B cell (primary cell): Measurements from ENCODE around the gene TCERG1L. TPM values are rescaled to one million over a fixed set of nuclear protein-coding genes. Genes with fewer than 3 reads are reported as not detected.

Experiments
- ATAC-seq: fragments of 200-7000 bp; cut with Tn5 transposase; one replicate; pipeline ENCODE4 v1.10.0; 2021; ENCODE audit warnings: low read depth, mild to moderate bottlenecking, moderate number of reproducible peaks, moderate library complexity
- CTCF ChIA-PET: fragments of 350-600 bp; sonication (Branson Sonifier 250); formaldehyde crosslinking; loops from one replicate; lab custom pipeline; 2021; ENCODE audit warnings: antibody characterized with exemption, inconsistent platforms; lab: Charles Lee
- POLR2A ChIA-PET: fragments of 350-600 bp; sonication (Branson Sonifier 250); formaldehyde crosslinking; loops from one replicate; lab custom pipeline; 2021; ENCODE audit warnings: antibody characterized with exemption; lab: Charles Lee
- DNase-seq: peaks from one replicate; pipeline ENCODE4 v3.0.0; 2013
- H2AFZ ChIP-seq: 2 replicates; pipeline ENCODE4 v1.6.1; 2012; ENCODE audit warnings: mild to moderate bottlenecking, low read depth, low read length; ENCODE audit not compliant: insufficient read depth, poor library complexity, severe bottlenecking
- H3K27ac ChIP-seq, 2 donors: 1 replicate in 1 of 2; 2 replicates in 1 of 2; pipeline ENCODE4 v1.5.1; 2012 to 2013; ENCODE audit warnings: low read length in 2 of 2, mild to moderate bottlenecking in 2 of 2, moderate library complexity in 1 of 2
- H3K27me3 ChIP-seq, 4 experiments: fragments of 200-600 bp in 1 of 4; sonication (generic) in 1 of 4; replicated peaks in 1 of 4; 1 replicate in 2 of 4; 2 replicates in 2 of 4; pipeline versions ENCODE4 v1.6.1 to v1.7.0; 2013 to 2016; ENCODE audit warnings: low read length in 3 of 4, mild to moderate bottlenecking in 2 of 4, mixed read lengths in 1 of 4, moderate library complexity in 1 of 4; ENCODE audit not compliant: insufficient read depth in 4 of 4, control insufficient read depth in 3 of 4; ENCODE audit errors: control extremely low read depth in 1 of 4
- H3K36me3 ChIP-seq, 2 experiments: replicated peaks in 1 of 2; 1 replicate in 1 of 2; 2 replicates in 1 of 2; pipeline versions ENCODE4 v1.6.1 to v1.7.1; 2013; ENCODE audit warnings: low read length in 1 of 2; ENCODE audit not compliant: insufficient read depth in 2 of 2, control insufficient read depth in 1 of 2; ENCODE audit errors: control extremely low read depth in 1 of 2, extremely low read depth in 1 of 2
- H3K4me1 ChIP-seq, 2 donors: fragments of 200-600 bp in 1 of 2; sonication (generic) in 1 of 2; 1 replicate in 1 of 2; 2 replicates in 1 of 2; pipeline versions ENCODE4 v1.5.1 to v1.6.1; 2013 to 2017; ENCODE audit warnings: low read length in 2 of 2; ENCODE audit not compliant: control insufficient read depth in 2 of 2, insufficient read depth in 2 of 2
- H3K4me2 ChIP-seq: replicated peaks from 2 replicates; pipeline ENCODE3; 2012; ENCODE audit warnings: mild to moderate bottlenecking, low read depth, low read length; ENCODE audit not compliant: poor library complexity, severe bottlenecking
- H3K4me3 ChIP-seq, 5 experiments: fragments of 200-600 bp in 1 of 5; sonication (generic) in 1 of 5; 1 replicate in 3 of 5; 2 replicates in 2 of 5; pipeline versions ENCODE4 v1.5.1 to v1.7.0; 2011 to 2016; ENCODE audit warnings: low read length in 4 of 5, mild to moderate bottlenecking in 4 of 5, low read depth in 2 of 5, control low read depth in 1 of 5, moderate library complexity in 1 of 5; ENCODE audit not compliant: insufficient read depth in 1 of 5; ENCODE audit errors: control extremely low read depth in 1 of 5, extremely low read depth in 1 of 5
- H3K79me2 ChIP-seq: fragments of 200-600 bp; sonication (generic); one replicate; pipeline ENCODE4 v1.6.0; 2016; ENCODE audit warnings: low read length; ENCODE audit not compliant: control insufficient read depth, insufficient read depth
- H3K9ac ChIP-seq: fragments of 200-600 bp; sonication (generic); 2 replicates; pipeline ENCODE4 v1.6.1; 2017; ENCODE audit warnings: mild to moderate bottlenecking, low read length, moderate library complexity
- H3K9me3 ChIP-seq, 3 donors: one replicate each; pipeline versions ENCODE4 v1.6.1 to v1.7.1; 2013; ENCODE audit warnings: low read length in 2 of 3; ENCODE audit not compliant: control insufficient read depth in 2 of 3, insufficient read depth in 1 of 3; ENCODE audit errors: control extremely low read depth in 1 of 3
- H4K20me1 ChIP-seq: 2 replicates; pipeline ENCODE4 v1.6.0; 2012; ENCODE audit warnings: mild to moderate bottlenecking, low read length; ENCODE audit not compliant: insufficient read depth, control insufficient read depth, poor library complexity, severe bottlenecking
- H3K27ac Mint-ChIP-seq: one replicate; pipeline ENCODE4 v1.8.0; 2021; ENCODE audit warnings: mixed read lengths
- H3K27me3 Mint-ChIP-seq: one replicate; pipeline ENCODE4 v1.8.0; 2021; ENCODE audit warnings: mixed read lengths
- H3K4me1 Mint-ChIP-seq: one replicate; pipeline ENCODE4 v1.8.0; 2021; ENCODE audit warnings: mixed read lengths
- H3K4me3 Mint-ChIP-seq: one replicate; pipeline ENCODE4 v1.8.0; 2021; ENCODE audit warnings: mixed read lengths
- H3K9me3 Mint-ChIP-seq: one replicate; pipeline ENCODE4 v1.8.0; 2022; ENCODE audit warnings: mixed read lengths; ENCODE audit not compliant: insufficient read depth
- CTCF ChIP-seq: fragments of 200-600 bp; IDR thresholded peaks from one replicate; pipeline ENCODE4 v1.8.0; 2022; ENCODE audit warnings: antibody characterized with exemption, mild to moderate bottlenecking
- EZH2 ChIP-seq: IDR thresholded peaks from 2 replicates; pipeline ENCODE4 v1.6.1; 2012; ENCODE audit warnings: borderline replicate concordance, low read depth, mild to moderate bottlenecking, moderate library complexity, low read length; ENCODE audit not compliant: insufficient read depth, poor library complexity, severe bottlenecking
- WGBS: methylation state at CpG from one replicate; pipeline ENCODE4 v1.1.5; 2013; ENCODE audit warnings: missing lambda C conversion rate; ENCODE audit not compliant: insufficient coverage; 5-methylcytosine and 5-hydroxymethylcytosine counted together
- intact Hi-C: fragments of 100-400 bp; cut with micrococcal nuclease; formaldehyde crosslinking; loops from one replicate; pipeline ENCODE4 v1.10.0; 2022
- polyA plus RNA-seq: library from polyadenylated mRNA; depleted of rRNA; stranded (reverse); fragments of >200 nt; gene quantifications from 2 replicates; pipeline ENCODE4 v1.2.3, GENCODE V29; 2012
- total RNA-seq, 2 donors: library from RNA; stranded (reverse); fragments of 120-200 nt in 1 of 2; gene quantifications; 1 replicate in 1 of 2; 2 replicates in 1 of 2; pipeline versions ENCODE4 v1.2.3 to v1.2.4, GENCODE V29; 2013 to 2022

TCERG1L gene
- total and polyA plus RNA-seq, 2 donors (not counting 1 experiment from before 2014, with no cell fraction given) = 0.10 TPM; not detected in 1

- no peak for ATAC-seq
- CTCF ChIA-PET = no interaction called here
- WGBS = 77% methylated on average over 5 of the region's 5 CpGs
These were observed 36.6 kb downstream of the TCERG1L start for GRCh38 chr10:131274883-131275282.

More at GRCh38 chr10:131274883-131275282, 36.6 kb downstream of the TCERG1L start:
- no peak overlapping the region for H2AFZ ChIP-seq
- intact Hi-C loops = no loop called here
- H3K27ac ChIP-seq = no peak overlapping the region
- TF ChIP-seq CTCF (no peak), EZH2 (no peak)
- no peaks in the 10 kb centered on the region for H3K79me2 ChIP-seq
- H3K4me3 Mint-ChIP-seq = no peak overlapping the region
- H4K20me1 ChIP-seq = no peaks in the 10 kb centered on the region
- no peaks in the 10 kb centered on the region for H3K27me3 Mint-ChIP-seq
- H3K9ac ChIP-seq = no peak overlapping the region
- H3K27ac Mint-ChIP-seq = no peak overlapping the region
- H3K4me1 ChIP-seq = no peaks in the 10 kb centered on the region
- H3K4me2 ChIP-seq = no peak overlapping the region
- no peak for DNase-seq
- no peaks in the 10 kb centered on the region for H3K36me3 ChIP-seq
- no peaks in the 10 kb centered on the region for H3K27me3 ChIP-seq
- no peaks in the 10 kb centered on the region for H3K4me1 Mint-ChIP-seq
- peaks cover 0 to 25% (median 0%) of the 10 kb centered on the region in 3 donors for H3K9me3 ChIP-seq
- no peak overlapping the region for H3K4me3 ChIP-seq
- POLR2A ChIA-PET = no interaction called here
- H3K9me3 Mint-ChIP-seq = no peaks in the 10 kb centered on the region
